IMR-90 (cell line): ENCODE data around the gene AMZ1. TPM values are rescaled to one million over a fixed set of nuclear protein-coding genes. Genes with fewer than 3 reads are reported as not detected.

Experiments used
- ATAC-seq: fragments of 200-7000 bp; cut with Tn5 transposase; 2 replicates; pipeline ENCODE4 v1.9.1; 2020; ENCODE audit warnings: low read depth, mild to moderate bottlenecking, moderate library complexity
- BruUV-seq: library from RNA; stranded (reverse); fragments of 400-500 nt; replicated peaks from 2 replicates; lab custom pipeline; 2021; lab: Mats Ljungman, UMichigan
- CTCF ChIA-PET: fragments of 300-600 bp; formaldehyde crosslinking; extraction: SDS; loops from one replicate; lab custom pipeline; 2021; ENCODE audit warnings: antibody characterized with exemption; lab: Yijun Ruan, JAX
- POLR2A ChIA-PET: fragments of 300-600 bp; sonication (Branson Sonifier 250); formaldehyde crosslinking; loops from one replicate; lab custom pipeline; 2022; ENCODE audit warnings: antibody characterized with exemption; ENCODE audit not compliant: unreplicated experiment; lab: Charles Lee
- DNase-seq: peaks from one replicate; pipeline ENCODE4 v3.0.0; 2013
- H2AFZ ChIP-seq: replicated peaks from 2 replicates; pipeline ENCODE3; 2013; ENCODE audit warnings: low read length, mild to moderate bottlenecking; ENCODE audit not compliant: poor library complexity
- H2AK5ac ChIP-seq: 2 replicates; pipeline ENCODE4 v1.6.1; 2013; ENCODE audit warnings: low read depth, low read length, inconsistent platforms
- H2AK9ac ChIP-seq: replicated peaks from 2 replicates; pipeline ENCODE3; 2013; ENCODE audit warnings: mild to moderate bottlenecking, low read depth, low read length, moderate library complexity; ENCODE audit not compliant: poor library complexity
- H2BK120ac ChIP-seq: 2 replicates; pipeline ENCODE4 v1.6.1; 2013; ENCODE audit warnings: low read depth, low read length, inconsistent platforms
- H2BK15ac ChIP-seq: 3 replicates; pipeline ENCODE4 v1.6.1; 2013; ENCODE audit warnings: low read depth, low read length, inconsistent platforms
- H2BK20ac ChIP-seq: 2 replicates; pipeline ENCODE4 v1.6.1; 2013; ENCODE audit warnings: low read depth, mild to moderate bottlenecking, inconsistent platforms, low read length, moderate library complexity
- H2BK5ac ChIP-seq: 2 replicates; pipeline ENCODE4 v1.6.1; 2013; ENCODE audit warnings: mild to moderate bottlenecking, low read depth, low read length, inconsistent platforms; ENCODE audit not compliant: poor library complexity, severe bottlenecking
- H3K14ac ChIP-seq: replicated peaks from 2 replicates; pipeline ENCODE4 v1.6.1; 2013; ENCODE audit warnings: low read depth, low read length, inconsistent platforms
- H3K18ac ChIP-seq: 2 replicates; pipeline ENCODE4 v1.6.1; 2013; ENCODE audit warnings: low read depth, low read length, control low read depth
- H3K23ac ChIP-seq: 2 replicates; pipeline ENCODE4 v1.6.1; 2013; ENCODE audit warnings: low read depth, low read length, inconsistent platforms
- H3K27ac ChIP-seq: 2 replicates; pipeline ENCODE4 v1.5.1; 2013; ENCODE audit warnings: mild to moderate bottlenecking, control low read depth, low read length; ENCODE audit not compliant: insufficient read depth
- H3K27me3 ChIP-seq: 2 replicates; pipeline ENCODE4 v1.6.1; 2013; ENCODE audit warnings: low read length; ENCODE audit not compliant: control insufficient read depth, insufficient read depth
- H3K36me3 ChIP-seq: 2 replicates; pipeline ENCODE4 v1.6.1; 2013; ENCODE audit warnings: low read length, mixed read lengths; ENCODE audit not compliant: control insufficient read depth, insufficient read depth
- H3K4ac ChIP-seq: 2 replicates; pipeline ENCODE4 v1.6.1; 2013; ENCODE audit warnings: low read depth, low read length, inconsistent platforms
- H3K4me1 ChIP-seq: 2 replicates; pipeline ENCODE4 v1.6.1; 2013; ENCODE audit warnings: low read length, mixed read lengths; ENCODE audit not compliant: control insufficient read depth, insufficient read depth
- H3K4me2 ChIP-seq: 2 replicates; pipeline ENCODE4 v1.6.1; 2013; ENCODE audit warnings: low read depth, mild to moderate bottlenecking, control low read depth, low read length, moderate library complexity
- H3K4me3 ChIP-seq: 2 replicates; pipeline ENCODE4 v1.5.1; 2013; ENCODE audit warnings: low read depth, mild to moderate bottlenecking, control low read depth, low read length, moderate library complexity; ENCODE audit not compliant: insufficient read depth
- H3K56ac ChIP-seq: 2 replicates; pipeline ENCODE4 v1.6.1; 2013; ENCODE audit warnings: low read length, inconsistent platforms; ENCODE audit not compliant: insufficient read depth; ENCODE audit errors: extremely low read depth
- H3K79me1 ChIP-seq, 2 experiments: 2 replicates each; pipeline ENCODE4 v1.6.1; 2013; ENCODE audit warnings: low read length in 2 of 2, inconsistent platforms in 1 of 2, low read depth in 1 of 2
- H3K9ac ChIP-seq: 2 replicates; pipeline ENCODE4 v1.6.1; 2013; ENCODE audit warnings: low read depth, low read length, control low read depth
- H3K9me1 ChIP-seq: 2 replicates; pipeline ENCODE4 v1.6.1; 2013; ENCODE audit warnings: low read length, inconsistent platforms; ENCODE audit not compliant: insufficient read depth
- H3K9me3 ChIP-seq: 2 replicates; pipeline ENCODE4 v1.6.1; 2013; ENCODE audit warnings: low read length; ENCODE audit not compliant: control insufficient read depth, insufficient read depth
- H4K20me1 ChIP-seq: 2 replicates; pipeline ENCODE4 v1.6.1; 2013; ENCODE audit warnings: low read length, inconsistent platforms; ENCODE audit not compliant: insufficient read depth
- H4K5ac ChIP-seq: 2 replicates; pipeline ENCODE4 v1.6.1; 2013; ENCODE audit warnings: mild to moderate bottlenecking, low read depth, low read length, control low read depth
- H4K8ac ChIP-seq, 2 experiments: 2 replicates each; pipeline ENCODE4 v1.6.1; 2013; ENCODE audit warnings: low read depth in 2 of 2, low read length in 2 of 2, control low read depth in 1 of 2, inconsistent platforms in 1 of 2
- H4K91ac ChIP-seq: 2 replicates; pipeline ENCODE4 v1.6.1; 2013; ENCODE audit warnings: low read depth, low read length, inconsistent platforms; ENCODE audit not compliant: insufficient read depth
- BHLHE40 ChIP-seq: fragments of 150-350 bp; IDR thresholded peaks from 2 replicates; pipeline ENCODE4 v1.6.1; 2016; ENCODE audit warnings: mild to moderate bottlenecking, low read depth, low read length
- CEBPB ChIP-seq: IDR thresholded peaks from 2 replicates; pipeline ENCODE4 v1.6.1; 2012; ENCODE audit warnings: low read depth, low read length, improper control_type of control experiment
- CHD1 ChIP-seq: IDR thresholded peaks from 2 replicates; pipeline ENCODE4 v1.6.1; 2012; ENCODE audit warnings: low read depth, low read length, improper control_type of control experiment
- FOS ChIP-seq: fragments of 150-350 bp; IDR thresholded peaks from 2 replicates; pipeline ENCODE4 v1.6.1; 2016; ENCODE audit warnings: low read depth, low read length
- MAFK ChIP-seq: IDR thresholded peaks from 2 replicates; pipeline ENCODE4 v1.6.1; 2012; ENCODE audit warnings: low read depth, low read length, improper control_type of control experiment
- MAZ ChIP-seq: IDR thresholded peaks from 2 replicates; pipeline ENCODE4 v1.6.1; 2012; ENCODE audit warnings: low read depth, mild to moderate bottlenecking, low read length, improper control_type of control experiment, moderate library complexity, borderline replicate concordance
- MXI1 ChIP-seq: IDR thresholded peaks from 2 replicates; pipeline ENCODE4 v1.6.1; 2012; ENCODE audit warnings: low read depth, mild to moderate bottlenecking, low read length, moderate library complexity, borderline replicate concordance
- NFE2L2 ChIP-seq: fragments of 150-350 bp; IDR thresholded peaks from 2 replicates; pipeline ENCODE4 v1.6.1; 2016; ENCODE audit warnings: low read depth, mild to moderate bottlenecking, low read length
- POLR2A ChIP-seq: IDR thresholded peaks from 2 replicates; pipeline ENCODE4 v1.6.1; 2012; ENCODE audit warnings: mild to moderate bottlenecking, low read depth, low read length
- RAD21 ChIP-seq: IDR thresholded peaks from 2 replicates; pipeline ENCODE4 v1.6.1; 2012; ENCODE audit warnings: low read length, improper control_type of control experiment
- RCOR1 ChIP-seq: IDR thresholded peaks from 2 replicates; pipeline ENCODE4 v1.6.1; 2012; ENCODE audit warnings: mild to moderate bottlenecking, low read length, improper control_type of control experiment; ENCODE audit not compliant: insufficient replicate concordance
- RFX5 ChIP-seq: IDR thresholded peaks from 2 replicates; pipeline ENCODE4 v1.8.0; 2012; ENCODE audit warnings: low read depth, mild to moderate bottlenecking, low read length, moderate library complexity
- SMC3 ChIP-seq: fragments of 150-350 bp; IDR thresholded peaks from 2 replicates; pipeline ENCODE4 v1.6.1; 2016; ENCODE audit warnings: low read depth, mild to moderate bottlenecking, antibody characterized with exemption, low read length, moderate library complexity
- WGBS, 2 experiments: methylation state at CpG; one replicate each; pipeline versions ENCODE4 v1.1.5 to v1.1.7; 2013; ENCODE audit warnings: missing lambda C conversion rate in 2 of 2; ENCODE audit not compliant: insufficient read length in 1 of 2; ENCODE audit errors: extremely low coverage in 2 of 2; 5-methylcytosine and 5-hydroxymethylcytosine counted together
- dilution Hi-C: fragments of 300-500 bp; cut with HindIII; formaldehyde crosslinking; loops from one replicate; pipeline ENCODE4 v1.14.3; 2018; ENCODE audit warnings: low sequenced_read_pairs; ENCODE audit not compliant: unreplicated experiment
- in situ Hi-C: fragments of 300-500 bp; cut with MboI; formaldehyde crosslinking; loops from 3 replicates; pipeline ENCODE4 v1.14.3; 2019; ENCODE audit warnings: low sequenced_read_pairs, inconsistent platforms, mixed read lengths
- intact Hi-C: fragments of 100-400 bp; cut with micrococcal nuclease; formaldehyde crosslinking; loops from 2 replicates; pipeline ENCODE4 v1.10.0; 2022
- polyA plus RNA-seq, 3 experiments: library from polyadenylated mRNA; depleted of rRNA; stranded (reverse); fragments of >200 nt; gene quantifications; 2 replicates each; pipeline ENCODE4 v1.2.3, GENCODE V29; 2012; ENCODE audit warnings: low replicate concordance in 1 of 3
- total RNA-seq: library from RNA; depleted of rRNA; stranded (reverse); fragments of >200 nt; gene quantifications from 2 replicates; pipeline ENCODE4 v1.2.3, GENCODE V29; 2012
- TF ChIP-seq, protein P1 (sequence below): fragments of 150-350 bp; IDR thresholded peaks from 2 replicates; pipeline ENCODE4 v1.6.1; 2017; ENCODE audit warnings: mild to moderate bottlenecking, antibody characterized with exemption, low read length, low read depth
- TF ChIP-seq, protein P2 (sequence below): conservative IDR thresholded peaks from 2 replicates; pipeline ENCODE4 v1.5.1; 2012; ENCODE audit warnings: mild to moderate bottlenecking, low read depth, low read length, improper control_type of control experiment

Gene AMZ1
- total and polyA plus RNA-seq, 2 of the 4 experiments (the other 2 are of a cell fraction), result 0.54 to 1.6 TPM

DNA sequence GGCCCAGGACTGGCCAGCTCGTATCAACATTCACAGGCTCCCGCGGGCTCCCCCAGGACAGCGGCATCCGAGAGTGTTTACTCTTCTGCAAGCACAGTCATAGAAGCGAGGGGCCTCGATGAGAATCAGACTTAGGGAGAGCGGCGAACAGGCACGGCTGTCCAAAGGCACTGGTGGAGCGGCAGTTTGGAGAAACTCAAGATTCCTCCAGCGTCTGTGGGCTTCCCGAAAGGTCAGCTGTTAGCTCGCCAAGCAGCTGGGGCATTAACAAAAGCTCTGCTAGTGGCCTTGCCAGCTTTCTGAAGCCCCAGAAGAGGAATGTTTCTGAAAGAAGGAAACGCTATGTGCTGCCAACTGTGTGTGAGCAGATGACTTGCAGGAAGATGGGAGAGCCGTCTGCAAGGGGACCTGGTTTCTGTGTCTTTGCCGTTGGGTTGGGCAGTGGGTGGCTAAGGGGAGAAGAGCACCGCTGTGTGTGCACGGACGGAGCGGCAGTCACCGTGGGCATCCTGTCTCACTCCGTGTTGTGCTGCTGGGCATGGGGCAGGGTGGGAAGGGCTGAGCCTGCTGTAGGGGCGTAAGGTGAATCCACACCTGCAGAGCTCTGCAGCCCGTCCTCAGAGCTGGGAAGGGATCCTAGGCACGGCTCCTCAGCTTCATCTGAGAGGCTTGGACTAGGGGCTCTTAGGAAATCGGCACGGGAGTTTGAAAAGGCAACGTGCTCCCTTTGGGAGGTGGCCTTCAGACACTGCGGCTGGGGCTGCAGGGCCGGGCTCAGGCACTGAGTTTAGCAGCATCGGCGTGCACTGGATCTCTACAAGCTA is 42.1 kb downstream of the AMZ1 start:
- Histone ChIP-seq H3K79me1 (peaks cover 52 to 88% of the 10 kb centered on the region in 2 experiments), H2AFZ (peak overlapping the region; percentile 61), H4K8ac (peak overlapping the region in 1 of 2 experiments; percentile 36; a peak in 1 of 4 replicates), H3K4me2 (peak overlapping the region; percentile 19), H3K9me1 (peaks cover 16% of the 10 kb centered on the region), H3K36me3 (peaks cover 36% of the 10 kb centered on the region), H2AK5ac (peak overlapping the region; percentile 34; the same call in 1 of the 2 replicates), H2BK15ac (no peak overlapping the region), H4K91ac (no peak overlapping the region), H3K4ac (peak overlapping the region; percentile 55; the same call in 1 of the 2 replicates), H2BK20ac (no peak overlapping the region), H3K56ac (no peak overlapping the region), H3K23ac (peak overlapping the region; percentile 49), H4K5ac (no peak overlapping the region), H3K9ac (no peak overlapping the region; the same call in 1 of the 2 replicates), H2BK5ac (peak overlapping the region; percentile 6), H3K18ac (0 out of 2 replicates have a peak overlapping the region, but pooled peaks have one; percentile 5), H3K27ac (peak overlapping the region; percentile 47), H2BK120ac (no peak overlapping the region), H3K9me3 (no peaks in the 10 kb centered on the region), H3K14ac (peak overlapping the region; percentile 43; the same call in 1 of the 2 replicates), H2AK9ac (peak overlapping the region; percentile 71), H3K4me1 (peaks cover 19% of the 10 kb centered on the region), H3K27me3 (no peaks in the 10 kb centered on the region), H4K20me1 (peaks cover 14% of the 10 kb centered on the region), H3K4me3 (no peak overlapping the region)
- ChIA-PET POLR2A (interaction anchor here (1.1 kb wide), 1 partner anchor 92 kb away, joined by 3 read pairs; no protein-coding TSS in a partner anchor), CTCF (interaction anchor here (0.9 kb wide), 1 partner anchor 134 kb away, joined by 3 read pairs; no protein-coding TSS in a partner anchor)
- 36% methylated on average over 15 of the region's 33 CpGs; no CpG with 5 or more reads in 1 of the 2 experiments for WGBS, 2 experiments
- peak; percentile 82 for ATAC-seq
- no TSS peak for BruUV-seq
- intact Hi-C loops, result no loop called here
- in situ Hi-C loops, result no loop called here
- peak; percentile 74 for DNase-seq
- dilution Hi-C loops, result no loop called here
- TF ChIP-seq MAZ (no peak), SMC3 (no peak), MAFK (no peak), BHLHE40 (no peak), RCOR1 (no peak), RFX5 (no peak), RAD21 (no peak), CHD1 (no peak), POLR2A (no peak), CEBPB (no peak), MXI1 (no peak), NFE2L2 (no peak), FOS (no peak)
- TF ChIP-seq, protein P1, sequence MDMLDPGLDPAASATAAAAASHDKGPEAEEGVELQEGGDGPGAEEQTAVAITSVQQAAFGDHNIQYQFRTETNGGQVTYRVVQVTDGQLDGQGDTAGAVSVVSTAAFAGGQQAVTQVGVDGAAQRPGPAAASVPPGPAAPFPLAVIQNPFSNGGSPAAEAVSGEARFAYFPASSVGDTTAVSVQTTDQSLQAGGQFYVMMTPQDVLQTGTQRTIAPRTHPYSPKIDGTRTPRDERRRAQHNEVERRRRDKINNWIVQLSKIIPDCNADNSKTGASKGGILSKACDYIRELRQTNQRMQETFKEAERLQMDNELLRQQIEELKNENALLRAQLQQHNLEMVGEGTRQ, result no peak
- TF ChIP-seq, protein P2, sequence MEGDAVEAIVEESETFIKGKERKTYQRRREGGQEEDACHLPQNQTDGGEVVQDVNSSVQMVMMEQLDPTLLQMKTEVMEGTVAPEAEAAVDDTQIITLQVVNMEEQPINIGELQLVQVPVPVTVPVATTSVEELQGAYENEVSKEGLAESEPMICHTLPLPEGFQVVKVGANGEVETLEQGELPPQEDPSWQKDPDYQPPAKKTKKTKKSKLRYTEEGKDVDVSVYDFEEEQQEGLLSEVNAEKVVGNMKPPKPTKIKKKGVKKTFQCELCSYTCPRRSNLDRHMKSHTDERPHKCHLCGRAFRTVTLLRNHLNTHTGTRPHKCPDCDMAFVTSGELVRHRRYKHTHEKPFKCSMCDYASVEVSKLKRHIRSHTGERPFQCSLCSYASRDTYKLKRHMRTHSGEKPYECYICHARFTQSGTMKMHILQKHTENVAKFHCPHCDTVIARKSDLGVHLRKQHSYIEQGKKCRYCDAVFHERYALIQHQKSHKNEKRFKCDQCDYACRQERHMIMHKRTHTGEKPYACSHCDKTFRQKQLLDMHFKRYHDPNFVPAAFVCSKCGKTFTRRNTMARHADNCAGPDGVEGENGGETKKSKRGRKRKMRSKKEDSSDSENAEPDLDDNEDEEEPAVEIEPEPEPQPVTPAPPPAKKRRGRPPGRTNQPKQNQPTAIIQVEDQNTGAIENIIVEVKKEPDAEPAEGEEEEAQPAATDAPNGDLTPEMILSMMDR, result no peak
